Endothelial cell of umbilical vein (primary cell): ENCODE measurements around the gene EPDR1. TPM values are rescaled to one million over a fixed set of nuclear protein-coding genes. Genes with fewer than 3 reads are reported as not detected.

Experiments
- BruUV-seq: library from RNA; stranded (reverse); fragments of 400-500 nt; replicated peaks from 2 replicates; lab custom pipeline; 2021; lab: Mats Ljungman, UMichigan
- CTCF ChIA-PET: fragments of 300-600, 350-600 bp; sonication (Branson Sonifier 250); formaldehyde crosslinking; loops from one replicate; lab custom pipeline; 2021; ENCODE audit warnings: antibody characterized with exemption, inconsistent platforms; lab: Charles Lee
- POLR2A ChIA-PET: fragments of 300-600, 350-600 bp; sonication (Branson Sonifier 250); formaldehyde crosslinking; loops from one replicate; lab custom pipeline; 2021; ENCODE audit warnings: antibody characterized with exemption, inconsistent platforms; lab: Charles Lee
- DNase-seq: peaks from one replicate; pipeline ENCODE4 v3.0.0-alpha.2; 2011; ENCODE audit warnings: low read depth, low spot score
- FAIRE-seq: peaks from 2 replicates; lab custom pipeline; 2011; peaks lifted over from hg19 to GRCh38; lab: Jason Lieb, UNC
- H2AFZ ChIP-seq: 2 replicates; pipeline ENCODE4 v1.6.0; 2012; ENCODE audit warnings: low read depth, low read length, control low read depth, inconsistent platforms
- H3K27ac ChIP-seq: 2 replicates; pipeline ENCODE4 v1.5.1; 2011; ENCODE audit warnings: low read depth, mild to moderate bottlenecking, control low read depth, low read length, moderate library complexity; ENCODE audit not compliant: insufficient read depth
- H3K27me3 ChIP-seq, 2 experiments: 2 replicates each; pipeline versions ENCODE4 v1.6.0 to v1.6.1; 2011; ENCODE audit warnings: low read length in 2 of 2, mixed read lengths in 1 of 2; ENCODE audit not compliant: control insufficient read depth in 2 of 2, insufficient read depth in 2 of 2
- H3K36me3 ChIP-seq, 2 experiments: 2 replicates in 1 of 2; 3 replicates in 1 of 2; pipeline ENCODE4 v1.5.1; 2011; ENCODE audit warnings: low read length in 2 of 2, mild to moderate bottlenecking in 1 of 2, moderate library complexity in 1 of 2; ENCODE audit not compliant: control insufficient read depth in 2 of 2, insufficient read depth in 2 of 2; ENCODE audit errors: extremely low read depth in 1 of 2
- H3K4me1 ChIP-seq: 3 replicates; pipeline ENCODE4 v1.5.1; 2011; ENCODE audit warnings: mild to moderate bottlenecking, low read length; ENCODE audit not compliant: control insufficient read depth, insufficient read depth; ENCODE audit errors: extremely low read depth
- H3K4me2 ChIP-seq: 2 replicates; pipeline ENCODE4 v1.6.1; 2011; ENCODE audit warnings: low read length, control low read depth, mixed read lengths; ENCODE audit not compliant: insufficient read depth
- H3K4me3 ChIP-seq, 3 experiments: fragments of 200-600 bp in 1 of 3; sonication (generic), shearing (Covaris generic) in 1 of 3; replicated peaks in 1 of 3; 2 replicates each; pipeline ENCODE4 v1.5.1; 2011 to 2016; ENCODE audit warnings: control low read depth in 3 of 3, low read length in 3 of 3, mild to moderate bottlenecking in 2 of 3, inconsistent platforms in 1 of 3, low read depth in 1 of 3, moderate library complexity in 1 of 3; ENCODE audit not compliant: insufficient read depth in 1 of 3
- H3K79me2 ChIP-seq: 2 replicates; pipeline ENCODE4 v1.6.0; 2012; ENCODE audit warnings: low read length, inconsistent platforms; ENCODE audit not compliant: control insufficient read depth, insufficient read depth
- H3K9ac ChIP-seq: replicated peaks from 2 replicates; pipeline ENCODE3; 2011; ENCODE audit warnings: low read length, control low read depth; ENCODE audit not compliant: insufficient read depth; ENCODE audit errors: extremely low read depth
- H3K9me1 ChIP-seq: replicated peaks from 3 replicates; pipeline ENCODE4 v1.6.0; 2011; ENCODE audit warnings: mild to moderate bottlenecking, low read length; ENCODE audit not compliant: control insufficient read depth, insufficient read depth; ENCODE audit errors: extremely low read depth
- H3K9me3 ChIP-seq: replicated peaks from 2 replicates; pipeline ENCODE4 v1.5.1; 2012; ENCODE audit warnings: low read length, inconsistent platforms; ENCODE audit not compliant: control insufficient read depth, insufficient read depth
- H4K20me1 ChIP-seq: replicated peaks from 2 replicates; pipeline ENCODE3; 2011; ENCODE audit warnings: mild to moderate bottlenecking, low read length; ENCODE audit not compliant: control insufficient read depth, insufficient read depth; ENCODE audit errors: extremely low read depth
- EZH2 ChIP-seq: IDR thresholded peaks from 2 replicates; pipeline ENCODE4 v1.6.1; 2012; ENCODE audit warnings: borderline replicate concordance, low read depth, mild to moderate bottlenecking, moderate library complexity, low read length, inconsistent platforms; ENCODE audit not compliant: severe bottlenecking
- FOS ChIP-seq: IDR thresholded peaks from 2 replicates; pipeline ENCODE4 v1.6.1; 2011; ENCODE audit warnings: mild to moderate bottlenecking, low read length, moderate library complexity, borderline replicate concordance; ENCODE audit not compliant: insufficient read depth
- GATA2 ChIP-seq: IDR thresholded peaks from 2 replicates; pipeline ENCODE4 v1.7.0; 2011; ENCODE audit warnings: low read depth, mild to moderate bottlenecking, moderate library complexity, mixed read lengths, low read length; ENCODE audit not compliant: insufficient read length, insufficient read depth
- MYC ChIP-seq: IDR thresholded peaks from one replicate; pipeline ENCODE4 v1.6.1; 2011; ENCODE audit warnings: mild to moderate bottlenecking, low read depth, low read length
- POLR2A ChIP-seq: IDR thresholded peaks from 2 replicates; pipeline ENCODE4 v1.6.1; 2012; ENCODE audit warnings: low read depth, mild to moderate bottlenecking, control low read depth, low read length
- dilution Hi-C: fragments of 300-500 bp; cut with MboI; formaldehyde crosslinking; loops from one replicate; pipeline ENCODE4 v1.15.0; 2019; ENCODE audit warnings: low sequenced_read_pairs; ENCODE audit not compliant: extremely low pct_ligation_motif_present
- intact Hi-C: fragments of 100-400 bp; cut with micrococcal nuclease; formaldehyde crosslinking; loops from one replicate; pipeline ENCODE4 v1.10.0; 2022
- polyA plus RNA-seq, 4 experiments: library from polyadenylated mRNA; depleted of rRNA in 3 of 4; stranded (reverse) in 3 of 4; unstranded in 1 of 4; fragments of >200 nt; gene quantifications; 2 replicates each; pipeline versions ENCODE4 v1.2.1 to v1.2.3, GENCODE V29; 2011 to 2012; ENCODE audit warnings: missing spikeins in 1 of 4
- total RNA-seq: library from RNA; stranded (reverse); gene quantifications from 2 replicates; pipeline ENCODE4 v1.2.3, GENCODE V29; 2021
- TF ChIP-seq, protein P1 (sequence below), 2 donors: IDR thresholded peaks; 1 replicate in 1 of 2; 2 replicates in 1 of 2; pipeline ENCODE4 v1.5.1; 2011; ENCODE audit warnings: low read length in 2 of 2, mild to moderate bottlenecking in 2 of 2, moderate library complexity in 2 of 2, control low read depth in 1 of 2, inconsistent platforms in 1 of 2, low read depth in 1 of 2; ENCODE audit not compliant: insufficient read depth in 1 of 2; ENCODE audit errors: extremely low read depth in 1 of 2
- TF ChIP-seq, protein P2 (sequence below): IDR thresholded peaks from 2 replicates; pipeline ENCODE4 v1.6.1; 2011; ENCODE audit not compliant: insufficient read depth, insufficient read length

Gene EPDR1
- total and polyA plus RNA-seq, 2 donors (not counting 3 experiments of a cell fraction or from before 2014, with no cell fraction given) = 0.40 to 0.66 TPM

DNA sequence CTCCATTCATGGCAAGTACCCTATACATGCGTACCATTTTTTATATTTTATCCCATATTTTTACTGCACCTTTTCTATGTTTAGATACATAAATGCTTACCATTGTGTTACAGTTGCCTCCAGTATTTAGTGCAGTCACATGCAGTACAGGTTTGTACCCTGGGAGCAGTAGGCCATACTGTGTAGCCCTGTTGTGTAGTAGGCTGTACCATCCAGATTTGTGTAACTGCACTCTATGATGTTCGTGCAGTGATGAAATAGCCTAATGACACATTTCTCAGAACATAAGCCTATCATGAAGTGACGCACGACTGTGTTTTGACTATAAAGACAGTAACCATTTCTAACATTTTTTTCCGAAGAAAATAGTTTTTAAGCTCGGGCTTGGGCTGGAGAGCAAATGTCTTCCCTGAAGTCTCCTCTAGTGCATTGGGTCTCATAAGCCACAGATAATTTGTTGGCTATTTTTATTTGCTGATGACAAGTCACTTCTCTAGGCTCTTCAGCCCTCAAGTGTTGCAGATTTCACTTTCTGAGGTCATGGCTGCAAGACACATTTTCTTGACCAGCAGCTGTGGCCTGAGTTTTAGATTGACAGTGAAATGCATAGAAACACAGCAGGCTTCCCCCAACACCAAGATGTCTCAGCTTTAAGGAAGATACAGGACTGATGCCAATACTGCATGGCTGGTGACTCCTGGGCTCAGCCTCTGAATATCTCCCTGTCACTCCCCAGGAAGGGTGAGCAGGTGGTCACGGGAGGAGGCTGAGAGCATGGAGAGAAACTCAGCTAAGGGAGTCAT is 26.9 kb downstream of the EPDR1 start:
- dilution Hi-C loops = no loop called here
- no peaks in the 10 kb centered on the region for H4K20me1 ChIP-seq
- no peak overlapping the region for H3K9ac ChIP-seq
- H3K27ac ChIP-seq = no peak overlapping the region
- no peaks in the 10 kb centered on the region for H3K9me1 ChIP-seq
- DNase-seq = no peak
- no peak for TF ChIP-seq MYC
- TF ChIP-seq, protein P1, sequence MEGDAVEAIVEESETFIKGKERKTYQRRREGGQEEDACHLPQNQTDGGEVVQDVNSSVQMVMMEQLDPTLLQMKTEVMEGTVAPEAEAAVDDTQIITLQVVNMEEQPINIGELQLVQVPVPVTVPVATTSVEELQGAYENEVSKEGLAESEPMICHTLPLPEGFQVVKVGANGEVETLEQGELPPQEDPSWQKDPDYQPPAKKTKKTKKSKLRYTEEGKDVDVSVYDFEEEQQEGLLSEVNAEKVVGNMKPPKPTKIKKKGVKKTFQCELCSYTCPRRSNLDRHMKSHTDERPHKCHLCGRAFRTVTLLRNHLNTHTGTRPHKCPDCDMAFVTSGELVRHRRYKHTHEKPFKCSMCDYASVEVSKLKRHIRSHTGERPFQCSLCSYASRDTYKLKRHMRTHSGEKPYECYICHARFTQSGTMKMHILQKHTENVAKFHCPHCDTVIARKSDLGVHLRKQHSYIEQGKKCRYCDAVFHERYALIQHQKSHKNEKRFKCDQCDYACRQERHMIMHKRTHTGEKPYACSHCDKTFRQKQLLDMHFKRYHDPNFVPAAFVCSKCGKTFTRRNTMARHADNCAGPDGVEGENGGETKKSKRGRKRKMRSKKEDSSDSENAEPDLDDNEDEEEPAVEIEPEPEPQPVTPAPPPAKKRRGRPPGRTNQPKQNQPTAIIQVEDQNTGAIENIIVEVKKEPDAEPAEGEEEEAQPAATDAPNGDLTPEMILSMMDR (IDR thresholded peaks at IDR 0.05; ENCODE audit: extremely low read depth in 1 of 2, insufficient read depth in 1 of 2, low read depth in 1 of 2, low read length in 2 of 2) = no peak
- TF ChIP-seq, protein P2, sequence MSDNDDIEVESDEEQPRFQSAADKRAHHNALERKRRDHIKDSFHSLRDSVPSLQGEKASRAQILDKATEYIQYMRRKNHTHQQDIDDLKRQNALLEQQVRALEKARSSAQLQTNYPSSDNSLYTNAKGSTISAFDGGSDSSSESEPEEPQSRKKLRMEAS = no peak
- no peak for TF ChIP-seq FOS
- TF ChIP-seq EZH2 = no peak
- no peak for TF ChIP-seq GATA2
- no peak for TF ChIP-seq POLR2A
- H2AFZ ChIP-seq = no peak overlapping the region
- H3K27me3 ChIP-seq = no peaks in the 10 kb centered on the region
- no peak for FAIRE-seq
- BruUV-seq = no TSS peak
- H3K36me3 ChIP-seq = no peaks in the 10 kb centered on the region
- H3K9me3 ChIP-seq = no peaks in the 10 kb centered on the region
- ChIA-PET POLR2A (no interaction called here), CTCF (no interaction called here)
- no peak overlapping the region for H3K4me3 ChIP-seq
- no peaks in the 10 kb centered on the region for H3K4me1 ChIP-seq
- intact Hi-C loops = no loop called here
- no peak overlapping the region for H3K4me2 ChIP-seq
- no peaks in the 10 kb centered on the region for H3K79me2 ChIP-seq
